Measurements from ENCODE around the gene DOCK7. TPM values are rescaled to one million over a fixed set of nuclear protein-coding genes. Genes with fewer than 3 reads are reported as not detected.

Gene DOCK7
- polyA plus RNA-seq, 1 of the 3 experiments (the other 2 are of a cell fraction) = 27.6 TPM

DNA sequence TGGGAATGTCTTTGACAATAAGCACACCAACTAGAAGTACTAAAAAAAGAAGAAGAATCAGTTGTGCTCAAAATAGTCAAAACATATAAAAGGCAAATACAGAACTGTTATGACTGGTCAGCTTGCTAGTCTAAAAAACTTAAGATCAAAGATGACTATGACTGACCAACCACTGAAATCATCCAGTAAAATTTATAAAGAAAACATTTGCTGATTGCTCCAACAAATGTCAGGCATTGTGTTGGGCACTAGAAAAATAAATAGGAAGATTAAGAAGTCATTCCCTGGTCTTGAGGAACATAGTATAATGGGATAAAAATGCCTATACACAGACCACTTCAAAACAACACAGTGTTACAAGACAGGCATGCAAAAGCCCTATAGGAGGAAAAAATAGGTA lies 100.2 kb downstream of the DOCK7 start:
- Histone ChIP-seq H3K36me3 (replicated peaks in 1 of 2; ENCODE audit: control insufficient read depth in 1 of 2, insufficient read depth in 2 of 2, low read length in 1 of 2) (peaks cover 39 to 44% of the 10 kb centered on the region in 2 experiments), H3K9me3 (no peaks in the 10 kb centered on the region), H3K9me2 (no peaks in the 10 kb centered on the region; the same call in 1 of the 2 replicates), H3K9ac (no peak overlapping the region), H3K27me3 (ENCODE audit: insufficient read depth) (no peaks in the 10 kb centered on the region), H3K27ac (ENCODE audit: low read depth in 2 of 2, low read length in 1 of 2) (0 out of 4 replicates have a peak overlapping the region, but pooled peaks of 1 of the 2 experiments have one; percentile 4), H4K20me1 (ENCODE audit: insufficient read depth) (no peaks in the 10 kb centered on the region), H3K4me2 (no peak overlapping the region), H3F3A (replicated peaks; ENCODE audit: insufficient read depth) (peaks cover 7% of the 10 kb centered on the region), H3K4me3 (ENCODE audit: low read depth in 2 of 2, low read length in 1 of 2) (no peak overlapping the region), H3K4me1 (ENCODE audit: control insufficient read depth in 1 of 2, insufficient read depth in 2 of 2, low read depth in 1 of 2, low read length in 1 of 2) (no peaks in the 10 kb centered on the region; a peak in 1 of 4 replicates), H2AFZ (ENCODE audit: low read depth) (no peak overlapping the region), H3K79me2 (ENCODE audit: insufficient read depth) (no peaks in the 10 kb centered on the region)
- DNase-seq = no peak
- CTCF ChIA-PET = interaction anchor here (1.7 kb wide), 1 partner anchor 80 kb away, joined by 4 read pairs; no protein-coding TSS in a partner anchor
- POLR2A ChIA-PET = no interaction called here
- TF ChIP-seq TAF1 (IDR thresholded peaks at IDR 0.05; ENCODE audit: borderline replicate concordance, low read depth, low read length) = no peak
- TF ChIP-seq RAD21 (IDR thresholded peaks at IDR 0.05; ENCODE audit: low read length) = no peak
- TF ChIP-seq FOXJ3 (CRISPR knock-in tag; IDR thresholded peaks at IDR 0.05) = no peak
- no peak for TF ChIP-seq MXI1 (IDR thresholded peaks at IDR 0.05; ENCODE audit: low read depth, low read length)
- TF ChIP-seq, protein P1, sequence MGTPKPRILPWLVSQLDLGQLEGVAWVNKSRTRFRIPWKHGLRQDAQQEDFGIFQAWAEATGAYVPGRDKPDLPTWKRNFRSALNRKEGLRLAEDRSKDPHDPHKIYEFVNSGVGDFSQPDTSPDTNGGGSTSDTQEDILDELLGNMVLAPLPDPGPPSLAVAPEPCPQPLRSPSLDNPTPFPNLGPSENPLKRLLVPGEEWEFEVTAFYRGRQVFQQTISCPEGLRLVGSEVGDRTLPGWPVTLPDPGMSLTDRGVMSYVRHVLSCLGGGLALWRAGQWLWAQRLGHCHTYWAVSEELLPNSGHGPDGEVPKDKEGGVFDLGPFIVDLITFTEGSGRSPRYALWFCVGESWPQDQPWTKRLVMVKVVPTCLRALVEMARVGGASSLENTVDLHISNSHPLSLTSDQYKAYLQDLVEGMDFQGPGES (IDR thresholded peaks at IDR 0.05; ENCODE audit: low read depth, low read length) = no peak
- no peak for TF ChIP-seq TCF12 (IDR thresholded peaks at IDR 0.05)
- no peak for TF ChIP-seq MEF2A (IDR thresholded peaks at IDR 0.05; ENCODE audit: borderline replicate concordance, low read depth)
- TF ChIP-seq JUND (IDR thresholded peaks at IDR 0.05) = no peak
- TF ChIP-seq GATA2 (CRISPR knock-in tag; IDR thresholded peaks at IDR 0.05) = no peak
- no peak for TF ChIP-seq SIN3A (IDR thresholded peaks at IDR 0.05; ENCODE audit: borderline replicate concordance, low read depth, low read length)
- TF ChIP-seq, protein P2, sequence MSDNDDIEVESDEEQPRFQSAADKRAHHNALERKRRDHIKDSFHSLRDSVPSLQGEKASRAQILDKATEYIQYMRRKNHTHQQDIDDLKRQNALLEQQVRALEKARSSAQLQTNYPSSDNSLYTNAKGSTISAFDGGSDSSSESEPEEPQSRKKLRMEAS (IDR thresholded peaks at IDR 0.05; ENCODE audit: low read depth) = no peak
- TF ChIP-seq, protein P3, sequence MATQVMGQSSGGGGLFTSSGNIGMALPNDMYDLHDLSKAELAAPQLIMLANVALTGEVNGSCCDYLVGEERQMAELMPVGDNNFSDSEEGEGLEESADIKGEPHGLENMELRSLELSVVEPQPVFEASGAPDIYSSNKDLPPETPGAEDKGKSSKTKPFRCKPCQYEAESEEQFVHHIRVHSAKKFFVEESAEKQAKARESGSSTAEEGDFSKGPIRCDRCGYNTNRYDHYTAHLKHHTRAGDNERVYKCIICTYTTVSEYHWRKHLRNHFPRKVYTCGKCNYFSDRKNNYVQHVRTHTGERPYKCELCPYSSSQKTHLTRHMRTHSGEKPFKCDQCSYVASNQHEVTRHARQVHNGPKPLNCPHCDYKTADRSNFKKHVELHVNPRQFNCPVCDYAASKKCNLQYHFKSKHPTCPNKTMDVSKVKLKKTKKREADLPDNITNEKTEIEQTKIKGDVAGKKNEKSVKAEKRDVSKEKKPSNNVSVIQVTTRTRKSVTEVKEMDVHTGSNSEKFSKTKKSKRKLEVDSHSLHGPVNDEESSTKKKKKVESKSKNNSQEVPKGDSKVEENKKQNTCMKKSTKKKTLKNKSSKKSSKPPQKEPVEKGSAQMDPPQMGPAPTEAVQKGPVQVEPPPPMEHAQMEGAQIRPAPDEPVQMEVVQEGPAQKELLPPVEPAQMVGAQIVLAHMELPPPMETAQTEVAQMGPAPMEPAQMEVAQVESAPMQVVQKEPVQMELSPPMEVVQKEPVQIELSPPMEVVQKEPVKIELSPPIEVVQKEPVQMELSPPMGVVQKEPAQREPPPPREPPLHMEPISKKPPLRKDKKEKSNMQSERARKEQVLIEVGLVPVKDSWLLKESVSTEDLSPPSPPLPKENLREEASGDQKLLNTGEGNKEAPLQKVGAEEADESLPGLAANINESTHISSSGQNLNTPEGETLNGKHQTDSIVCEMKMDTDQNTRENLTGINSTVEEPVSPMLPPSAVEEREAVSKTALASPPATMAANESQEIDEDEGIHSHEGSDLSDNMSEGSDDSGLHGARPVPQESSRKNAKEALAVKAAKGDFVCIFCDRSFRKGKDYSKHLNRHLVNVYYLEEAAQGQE (IDR thresholded peaks at IDR 0.05; ENCODE audit: low read depth, low read length) = no peak
- TF ChIP-seq NFIC (IDR thresholded peaks at IDR 0.05; ENCODE audit: borderline replicate concordance) = no peak
- TF ChIP-seq FOXM1 (IDR thresholded peaks at IDR 0.05; ENCODE audit: low read depth) = no peak
- TF ChIP-seq FOSL2 (IDR thresholded peaks at IDR 0.05; ENCODE audit: borderline replicate concordance, low read depth) = no peak
- TF ChIP-seq, protein P4, sequence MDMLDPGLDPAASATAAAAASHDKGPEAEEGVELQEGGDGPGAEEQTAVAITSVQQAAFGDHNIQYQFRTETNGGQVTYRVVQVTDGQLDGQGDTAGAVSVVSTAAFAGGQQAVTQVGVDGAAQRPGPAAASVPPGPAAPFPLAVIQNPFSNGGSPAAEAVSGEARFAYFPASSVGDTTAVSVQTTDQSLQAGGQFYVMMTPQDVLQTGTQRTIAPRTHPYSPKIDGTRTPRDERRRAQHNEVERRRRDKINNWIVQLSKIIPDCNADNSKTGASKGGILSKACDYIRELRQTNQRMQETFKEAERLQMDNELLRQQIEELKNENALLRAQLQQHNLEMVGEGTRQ (IDR thresholded peaks at IDR 0.05; ENCODE audit: borderline replicate concordance, low read depth, low read length) = no peak
- no peak for TF ChIP-seq EZH2phosphoT487 (IDR thresholded peaks at IDR 0.05; ENCODE audit: borderline replicate concordance, low read depth)
- no peak for TF ChIP-seq ELF1 (IDR thresholded peaks at IDR 0.05)

Data from SK-N-SH (cell line).